Ishikawa (cell line): ENCODE data around the gene MACROD2.

Experiments used
- CEBPB ChIP-seq: IDR thresholded peaks from 2 replicates; pipeline ENCODE4 v1.6.1; 2012
- CREB1 ChIP-seq: IDR thresholded peaks from 2 replicates; pipeline ENCODE4 v1.6.1; 2012; ENCODE audit warnings: low read depth
- EGR1 ChIP-seq: IDR thresholded peaks from 2 replicates; pipeline ENCODE4 v1.6.1; 2012
- EP300 ChIP-seq: IDR thresholded peaks from 2 replicates; pipeline ENCODE4 v1.6.1; 2012; ENCODE audit warnings: borderline replicate concordance
- FOXM1 ChIP-seq: IDR thresholded peaks from 2 replicates; pipeline ENCODE4 v1.6.1; 2012; ENCODE audit warnings: low read depth, borderline replicate concordance
- NFIC ChIP-seq: IDR thresholded peaks from 2 replicates; pipeline ENCODE4 v1.6.1; 2012
- RAD21 ChIP-seq: IDR thresholded peaks from 2 replicates; pipeline ENCODE4 v1.6.1; 2012; ENCODE audit warnings: low read depth
- REST ChIP-seq: IDR thresholded peaks from 2 replicates; pipeline ENCODE4 v1.6.1; 2012; ENCODE audit warnings: low read depth, mild to moderate bottlenecking
- TAF1 ChIP-seq: IDR thresholded peaks from 2 replicates; pipeline ENCODE4 v1.6.1; 2012; ENCODE audit warnings: low read depth, mild to moderate bottlenecking
- TCF12 ChIP-seq: IDR thresholded peaks from 2 replicates; pipeline ENCODE4 v1.6.1; 2012; ENCODE audit warnings: low read depth
- TEAD4 ChIP-seq: IDR thresholded peaks from 2 replicates; pipeline ENCODE4 v1.6.1; 2012
- USF1 ChIP-seq: IDR thresholded peaks from 2 replicates; pipeline ENCODE4 v1.6.1; 2012
- YY1 ChIP-seq: IDR thresholded peaks from 2 replicates; pipeline ENCODE4 v1.6.1; 2012; ENCODE audit warnings: low read depth
- ZBTB7A ChIP-seq: IDR thresholded peaks from 2 replicates; pipeline ENCODE4 v1.6.1; 2012; ENCODE audit warnings: low read depth
- TF ChIP-seq, protein P1 (sequence below): IDR thresholded peaks from 2 replicates; pipeline ENCODE4 v1.6.1; 2012

MACROD2 gene

DNA sequence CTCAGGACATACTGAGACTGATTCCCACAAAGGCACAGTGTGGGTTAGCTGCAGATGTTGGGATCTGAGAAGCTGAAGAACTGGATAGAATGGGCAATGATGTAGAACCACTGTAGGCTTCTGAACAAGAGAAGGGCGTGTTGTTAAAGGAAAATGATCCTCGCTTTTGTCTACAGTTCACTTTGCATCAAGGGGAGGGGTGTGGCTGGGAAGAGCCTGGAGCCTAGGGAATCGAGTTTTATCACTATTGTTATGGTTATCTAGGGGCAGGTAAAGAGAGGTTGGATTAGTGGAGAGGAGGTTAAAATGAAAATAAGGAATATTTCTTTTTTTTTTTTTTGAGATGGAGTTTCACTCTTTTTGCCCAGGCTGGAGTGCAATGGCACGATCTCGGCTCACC is 1809.8 kb downstream of the MACROD2 start:
- TF ChIP-seq CREB1 (no peak), YY1 (no peak), USF1 (no peak), TCF12 (no peak), NFIC (no peak), TAF1 (no peak)

DNA sequence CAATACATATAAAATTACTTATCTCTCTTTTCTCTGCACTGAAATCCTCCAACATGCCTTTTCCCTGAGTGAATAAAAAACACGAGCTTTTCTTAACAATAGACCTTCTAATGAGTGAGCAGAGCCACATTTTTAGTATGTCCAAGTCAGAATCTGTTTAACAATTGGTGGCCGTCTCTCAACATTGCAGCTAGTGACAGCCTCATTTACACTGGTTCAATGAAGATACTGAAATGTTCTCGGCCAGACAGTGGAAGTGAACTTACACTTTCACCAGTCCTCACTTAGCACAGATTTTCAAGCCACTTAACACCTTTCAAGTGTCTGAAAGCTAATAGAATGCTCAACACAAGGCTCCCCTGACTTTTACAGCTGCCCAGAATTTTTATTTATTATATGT is 1810.8 kb downstream of the MACROD2 start:
- TF ChIP-seq YY1 (no peak), EP300 (no peak), TAF1 (no peak), NFIC (no peak), CEBPB (no peak), ZBTB7A (no peak), FOXM1 (no peak), EGR1 (no peak), CREB1 (no peak), REST (no peak), USF1 (no peak), TCF12 (no peak), TEAD4 (no peak), RAD21 (no peak)
- TF ChIP-seq, protein P1, sequence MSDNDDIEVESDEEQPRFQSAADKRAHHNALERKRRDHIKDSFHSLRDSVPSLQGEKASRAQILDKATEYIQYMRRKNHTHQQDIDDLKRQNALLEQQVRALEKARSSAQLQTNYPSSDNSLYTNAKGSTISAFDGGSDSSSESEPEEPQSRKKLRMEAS: no peak

DNA sequence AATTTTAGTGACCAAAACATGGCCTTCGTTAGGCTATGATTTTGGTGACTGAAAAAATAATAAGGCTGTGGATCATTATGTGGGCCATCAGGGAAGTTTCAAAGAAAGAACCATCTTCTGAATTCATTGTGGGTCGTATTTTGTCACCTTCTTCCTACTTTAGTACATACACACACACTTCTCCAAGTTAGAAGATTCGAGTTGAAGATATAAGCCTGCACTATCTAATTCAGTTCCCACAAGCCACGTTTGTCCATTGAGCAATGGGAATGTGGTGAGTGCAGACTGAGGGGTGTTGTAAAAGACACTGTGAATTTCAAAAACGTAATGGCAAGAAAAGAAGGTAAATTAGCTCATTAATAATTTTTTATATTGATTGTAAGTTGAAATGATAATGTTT is 1812.0 kb downstream of the MACROD2 start:
- TF ChIP-seq FOXM1 (no peak), YY1 (no peak), CREB1 (no peak)

DNA sequence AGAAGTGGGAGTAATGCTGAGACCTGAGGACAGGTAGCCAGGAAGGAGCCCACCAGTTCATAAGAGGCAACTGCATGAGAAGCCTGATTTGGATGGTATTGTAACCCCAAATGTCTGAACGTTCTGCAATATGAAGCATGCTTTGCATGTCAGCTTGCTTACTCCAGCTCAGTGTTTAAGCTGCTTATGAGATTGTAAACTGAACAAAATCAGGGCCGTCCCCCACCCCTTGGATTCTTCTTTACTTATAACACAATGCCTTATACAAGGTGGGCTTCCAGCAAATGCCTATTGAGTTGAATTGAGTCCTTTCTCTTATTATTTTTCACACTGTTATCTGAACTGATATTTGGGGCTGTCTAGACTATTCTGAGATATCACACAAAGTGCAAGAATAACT is 1816.6 kb downstream of the MACROD2 start:
- TF ChIP-seq RAD21 (no peak), USF1 (no peak), TCF12 (no peak), TAF1 (no peak), EP300 (no peak), FOXM1 (no peak), ZBTB7A (no peak), EGR1 (no peak), CEBPB (no peak), CREB1 (no peak), REST (no peak)
- TF ChIP-seq, protein P1: no peak

GRCh38 chr20:15812696-15813095 is 1817.4 kb downstream of the MACROD2 start:
- TF ChIP-seq EP300 (no peak), TAF1 (no peak), TCF12 (no peak), TEAD4 (0 out of 2 replicates have a peak, but pooled peaks have one; percentile 12), RAD21 (no peak)

- no peak for TF ChIP-seq FOXM1
- TF ChIP-seq REST: no peak
- TF ChIP-seq YY1: no peak
- TF ChIP-seq TCF12: no peak
- no peak for TF ChIP-seq TAF1
- TF ChIP-seq EP300: no peak
- TF ChIP-seq, protein P1: no peak
- TF ChIP-seq RAD21: no peak
- no peak for TF ChIP-seq CREB1
- TF ChIP-seq CEBPB: no peak
- no peak for TF ChIP-seq NFIC
- no peak for TF ChIP-seq EGR1
- no peak for TF ChIP-seq ZBTB7A
- TF ChIP-seq USF1: no peak
- TF ChIP-seq TEAD4: no peak
These were observed 1819.0 kb downstream of the MACROD2 start for GRCh38 chr20:15814360-15814759.
